ENCODE measurements around the gene THRAP3. TPM values are rescaled to one million over a fixed set of nuclear protein-coding genes. Genes with fewer than 3 reads are reported as not detected.

The THRAP3 gene
- total RNA-seq, 2 experiments from 2014 or later, result 136 to 140 TPM

DNA sequence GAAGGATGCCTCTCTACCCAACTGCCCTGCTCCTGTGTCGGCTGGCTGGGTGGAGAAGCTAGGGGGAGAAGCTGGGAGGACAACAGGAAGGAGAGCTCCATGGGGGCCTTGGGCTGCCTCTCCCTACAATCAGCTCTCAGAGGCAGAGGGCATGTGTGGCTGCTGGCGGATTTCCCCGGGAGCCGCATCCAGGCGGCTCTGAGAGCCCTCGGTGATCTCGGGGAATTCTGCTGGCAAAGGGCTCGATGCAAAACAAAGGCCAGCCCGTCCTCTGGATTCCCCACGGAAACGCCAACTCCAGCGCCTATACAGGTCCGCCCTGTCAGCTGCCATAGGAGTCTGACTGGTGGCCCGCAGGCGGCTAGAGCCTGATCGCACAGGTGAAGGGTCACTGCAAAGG lies 125.6 kb downstream of the THRAP3 start:
- ATAC-seq (no peak), DNase-seq (no peak)
- CTCF ChIA-PET, result interaction anchor here (3.3 to 9.6 kb wide), 2 partner anchors 7 to 18 kb away, joined by 18 to 82 read pairs; no protein-coding TSS in a partner anchor
- peaks cover 52% of the 10 kb centered on the region for H3K36me3 Mint-ChIP-seq (ENCODE audit: low read depth)
- H3K9me3 Mint-ChIP-seq (ENCODE audit: insufficient read depth), result no peaks in the 10 kb centered on the region
- H3K4me1 Mint-ChIP-seq (ENCODE audit: low read depth), result peaks cover 23% of the 10 kb centered on the region
- POLR2A ChIA-PET, result interaction anchor here (1.2 to 3.6 kb wide), 2 partner anchors 17 to 35 kb away, joined by 4 to 16 read pairs; no protein-coding TSS in a partner anchor
- peak overlapping the region; percentile 81 for H3K27ac Mint-ChIP-seq
- no peaks in the 10 kb centered on the region for H3K27me3 Mint-ChIP-seq (ENCODE audit: low read depth)
- no peak overlapping the region for H3K4me3 Mint-ChIP-seq

DNA sequence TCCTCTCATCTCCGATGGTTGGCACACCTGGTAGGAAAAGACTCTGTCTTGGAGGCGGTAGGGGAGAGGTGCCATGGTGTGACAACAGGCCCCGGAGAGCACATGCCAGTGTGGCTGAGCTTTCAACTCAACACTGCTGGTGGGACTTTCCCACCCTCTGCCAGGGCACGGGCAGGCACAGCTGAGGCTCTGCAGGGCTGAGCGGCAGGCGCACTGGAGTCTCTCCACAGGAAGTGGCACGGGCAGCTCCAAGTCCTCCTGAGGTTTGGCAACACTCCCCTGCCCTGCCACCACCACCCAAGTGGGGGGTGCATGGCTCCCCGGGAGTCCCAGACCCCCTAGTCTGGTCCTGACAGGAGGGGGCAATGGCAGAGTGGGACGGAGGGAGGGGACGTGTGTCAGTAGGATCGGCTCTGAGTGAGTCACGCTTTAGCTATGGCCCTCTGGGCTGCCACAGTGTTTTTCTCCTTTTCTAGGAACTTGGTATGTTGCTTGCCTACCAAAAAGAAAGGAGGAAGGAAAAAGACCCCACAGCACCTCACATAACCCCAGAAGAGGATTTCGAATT lies 126.5 kb downstream of the THRAP3 start:
- POLR2A ChIA-PET, result interaction anchor here (1.2 to 3.6 kb wide), 3 partner anchors 16 to 36 kb away, joined by 4 to 16 read pairs (median 7); no protein-coding TSS in a partner anchor
- H3K27ac Mint-ChIP-seq, result peak overlapping the region; percentile 81
- DNase-seq (peak; percentile 37), ATAC-seq (peak; percentile 73)
- H3K27me3 Mint-ChIP-seq (ENCODE audit: low read depth), result no peaks in the 10 kb centered on the region
- CTCF ChIA-PET, result interaction anchor here (0.9 to 9.6 kb wide), 7 partner anchors 8 to 163 kb away, joined by 3 to 82 read pairs (median 5); no protein-coding TSS in a partner anchor
- peaks cover 23% of the 10 kb centered on the region for H3K4me1 Mint-ChIP-seq (ENCODE audit: low read depth)
- H3K36me3 Mint-ChIP-seq (ENCODE audit: low read depth), result peaks cover 57% of the 10 kb centered on the region
- H3K9me3 Mint-ChIP-seq (ENCODE audit: insufficient read depth), result no peaks in the 10 kb centered on the region
- H3K4me3 Mint-ChIP-seq, result peak overlapping the region; percentile 15

GRCh38 chr1:36351227-36351977 lies 127.2 kb downstream of the THRAP3 start:
- no peaks in the 10 kb centered on the region for H3K27me3 Mint-ChIP-seq (ENCODE audit: low read depth)
- peaks cover 58% of the 10 kb centered on the region for H3K36me3 Mint-ChIP-seq (ENCODE audit: low read depth)
- CTCF ChIA-PET, result interaction anchor here (0.9 to 9.6 kb wide), 8 partner anchors 9 to 163 kb away, joined by 3 to 82 read pairs (median 4); no protein-coding TSS in a partner anchor
- no peak overlapping the region for H3K4me3 Mint-ChIP-seq
- H3K4me1 Mint-ChIP-seq (ENCODE audit: low read depth), result peaks cover 23% of the 10 kb centered on the region
- ATAC-seq (no peak), DNase-seq (no peak)
- peak overlapping the region; percentile 72 for H3K27ac Mint-ChIP-seq
- POLR2A ChIA-PET, result interaction anchor here (0.8 to 3.6 kb wide), 4 partner anchors 15 to 35 kb away, joined by 4 to 16 read pairs (median 6); partner anchors contain the start of gene EVA1B
- H3K9me3 Mint-ChIP-seq (ENCODE audit: insufficient read depth), result no peaks in the 10 kb centered on the region

DNA sequence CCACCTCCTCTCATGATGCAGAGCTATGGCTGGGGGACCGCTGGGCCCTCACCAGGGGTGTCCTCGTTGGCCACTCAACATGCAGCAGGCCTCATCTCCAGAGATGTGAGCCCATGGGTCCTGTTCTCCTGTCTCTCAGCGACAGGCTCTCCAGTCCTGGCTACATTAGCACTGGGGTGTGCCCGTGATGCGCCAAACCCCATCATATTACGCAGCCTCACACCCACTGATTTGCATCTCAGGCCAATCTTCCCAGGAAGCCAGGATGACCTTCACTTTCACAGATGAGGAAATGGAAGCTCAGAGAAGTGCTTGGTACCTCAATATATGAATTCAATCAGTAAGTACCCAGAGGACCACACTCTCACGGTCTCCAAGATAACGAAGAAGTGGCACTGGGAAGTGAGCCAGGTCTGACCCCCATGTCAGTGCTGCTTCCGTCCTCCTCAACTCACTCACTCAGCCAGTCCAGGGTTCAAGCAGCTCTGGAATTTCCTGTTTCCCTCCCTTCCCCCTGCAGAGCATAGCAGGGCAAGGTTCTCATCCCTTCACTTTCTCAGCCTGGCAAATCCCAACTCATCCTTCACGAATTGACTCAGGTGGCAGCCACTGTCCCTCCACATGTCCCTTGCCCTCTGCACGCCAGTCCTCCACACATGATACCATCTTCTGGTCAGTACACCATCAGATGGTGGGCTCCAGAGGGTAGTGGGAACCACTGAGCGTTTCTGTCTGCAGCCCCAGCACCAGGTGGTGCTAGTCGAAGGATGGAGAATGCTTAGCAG lies 128.1 kb downstream of the THRAP3 start:
- Mint-ChIP-seq H3K27me3 (ENCODE audit: low read depth) (no peaks in the 10 kb centered on the region), H3K36me3 (ENCODE audit: low read depth) (peaks cover 59% of the 10 kb centered on the region), H3K4me1 (ENCODE audit: low read depth) (peaks cover 24% of the 10 kb centered on the region), H3K4me3 (no peak overlapping the region), H3K27ac (peak overlapping the region; percentile 4), H3K9me3 (ENCODE audit: insufficient read depth) (no peaks in the 10 kb centered on the region)
- ChIA-PET POLR2A (interaction anchor here (0.8 to 3.6 kb wide), 4 partner anchors 14 to 81 kb away, joined by 3 to 16 read pairs (median 6); partner anchors contain the start of gene EVA1B), CTCF (interaction anchor here (1.3 to 9.6 kb wide), 4 partner anchors 10 to 73 kb away, joined by 3 to 82 read pairs (median 10); no protein-coding TSS in a partner anchor)
- DNase-seq, result no peak
- no peak for ATAC-seq

DNA sequence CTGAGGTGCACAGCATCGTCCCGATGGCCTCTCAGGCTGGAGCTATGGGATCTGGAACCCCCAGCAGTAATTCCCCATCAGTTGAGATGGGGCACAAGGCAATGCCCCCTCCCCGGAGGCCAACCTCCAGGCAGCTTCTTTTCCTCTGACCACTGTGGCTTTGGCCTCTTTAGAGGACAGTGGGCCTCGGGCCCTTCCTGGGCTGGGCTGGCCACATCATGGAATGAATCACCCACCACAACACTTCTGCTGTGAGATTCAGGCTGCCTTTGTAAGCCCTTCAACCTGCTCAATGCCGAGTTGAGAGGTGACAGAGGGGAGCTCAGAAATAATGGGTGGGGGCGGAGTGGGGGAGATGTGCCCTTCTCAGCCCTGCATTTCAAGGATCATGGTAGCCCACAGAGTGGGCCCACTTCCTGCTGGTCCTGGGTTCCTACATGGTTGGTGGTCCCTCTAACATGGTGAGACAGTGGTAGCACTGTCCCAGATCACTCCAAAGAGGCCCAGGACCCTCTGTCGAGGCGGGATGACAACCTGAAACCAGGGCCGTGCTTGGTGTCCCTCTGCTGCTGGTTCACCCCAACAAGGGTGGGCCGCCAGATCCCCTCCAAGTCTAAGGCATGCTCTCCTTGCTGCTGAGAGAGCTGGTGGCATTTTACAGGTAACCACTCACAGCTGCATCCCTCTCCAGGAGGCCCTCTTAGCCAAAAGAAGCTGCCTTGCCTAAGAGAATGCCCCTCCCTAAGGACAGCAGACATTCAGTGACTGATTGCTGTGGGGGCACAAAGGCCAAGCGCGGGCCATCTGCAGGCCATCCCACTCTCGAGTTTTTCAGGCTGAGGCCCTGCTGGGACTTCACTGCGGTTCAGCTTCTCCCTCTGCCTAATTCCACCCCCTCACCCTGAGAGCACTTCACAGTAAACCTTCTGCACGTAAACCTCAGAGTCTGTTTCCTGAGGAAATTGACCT lies 129.0 kb downstream of the THRAP3 start:
- no peaks in the 10 kb centered on the region for H3K27me3 Mint-ChIP-seq (ENCODE audit: low read depth)
- no peak overlapping the region for H3K27ac Mint-ChIP-seq
- no peak overlapping the region for H3K4me3 Mint-ChIP-seq
- POLR2A ChIA-PET, result interaction anchor here (0.8 to 3.6 kb wide), 2 partner anchors 13 to 80 kb away, joined by 3 to 16 read pairs; no protein-coding TSS in a partner anchor
- H3K9me3 Mint-ChIP-seq (ENCODE audit: insufficient read depth), result no peaks in the 10 kb centered on the region
- peaks cover 24% of the 10 kb centered on the region for H3K4me1 Mint-ChIP-seq (ENCODE audit: low read depth)
- CTCF ChIA-PET, result interaction anchor here (1.2 to 9.6 kb wide), 6 partner anchors 10 to 203 kb away, joined by 3 to 82 read pairs (median 4); no protein-coding TSS in a partner anchor
- DNase-seq (no peak), ATAC-seq (no peak)
- peaks cover 58% of the 10 kb centered on the region for H3K36me3 Mint-ChIP-seq (ENCODE audit: low read depth)

DNA sequence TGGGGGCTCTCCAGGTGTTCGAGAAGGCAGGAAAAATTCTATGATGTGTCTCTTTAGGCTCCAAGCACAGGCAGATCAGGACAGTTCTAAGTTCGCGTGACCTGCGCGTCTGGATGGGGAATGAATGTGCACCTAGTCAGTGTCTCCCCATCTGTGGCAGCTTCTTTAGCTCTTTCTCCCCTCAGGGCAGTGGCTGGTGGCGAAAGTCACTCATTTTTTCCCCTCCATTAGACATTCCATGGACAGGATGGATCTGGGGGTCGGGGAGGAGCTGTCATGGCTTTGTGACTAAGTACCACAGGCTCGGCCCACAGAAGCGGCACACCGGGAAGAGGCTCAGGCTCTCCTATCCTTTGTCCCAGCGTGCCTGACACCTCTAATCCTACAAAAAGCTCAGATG lies 130.2 kb downstream of the THRAP3 start:
- no peak overlapping the region for H3K4me3 Mint-ChIP-seq
- POLR2A ChIA-PET, result interaction anchor here (1.1 kb wide), 1 partner anchor 31 kb away, joined by 3 read pairs; the partner anchor contains the start of gene EVA1B
- no peaks in the 10 kb centered on the region for H3K27me3 Mint-ChIP-seq (ENCODE audit: low read depth)
- CTCF ChIA-PET, result interaction anchor here (1.2 to 9.6 kb wide), 2 partner anchors 12 to 13 kb away, joined by 4 to 82 read pairs; no protein-coding TSS in a partner anchor
- H3K4me1 Mint-ChIP-seq (ENCODE audit: low read depth), result peaks cover 24% of the 10 kb centered on the region
- ATAC-seq (no peak), DNase-seq (no peak)
- H3K9me3 Mint-ChIP-seq (ENCODE audit: insufficient read depth), result no peaks in the 10 kb centered on the region
- no peak overlapping the region for H3K27ac Mint-ChIP-seq
- peaks cover 63% of the 10 kb centered on the region for H3K36me3 Mint-ChIP-seq (ENCODE audit: low read depth)

Other genes starting within 250 kb of the THRAP3 start
- not detected for gene TEKT2, start 140.3 kb upstream of the THRAP3 start, total RNA-seq
- gene ADPRS, start 135.6 kb upstream of the THRAP3 start, total RNA-seq, result 10 to 100 TPM; 36.0 to 36.7 TPM
- gene COL8A2, start 99.2 kb upstream of the THRAP3 start, total RNA-seq, result under 1 TPM in 1 of 2 experiments, not detected in 1; 0.08 TPM
- gene TRAPPC3, start 75.0 kb upstream of the THRAP3 start, total RNA-seq, result 10 to 100 TPM; 55.6 to 56.4 TPM
- 100 to 1,000 TPM; 235 to 245 TPM for gene MAP7D1, start 68.3 kb upstream of the THRAP3 start, total RNA-seq
- 10 to 100 TPM; 14.6 to 15.3 TPM for gene SH3D21, start 81.9 kb downstream of the THRAP3 start, total RNA-seq
- gene EVA1B, start 99.2 kb downstream of the THRAP3 start, total RNA-seq, result 10 to 100 TPM; 12.3 to 13.3 TPM
- 10 to 100 TPM; 69.7 to 72.4 TPM for gene STK40, start 161.5 kb downstream of the THRAP3 start, total RNA-seq
- gene LSM10, start 173.5 kb downstream of the THRAP3 start, total RNA-seq, result 10 to 100 TPM; 44.7 to 47.5 TPM
- 1 to 10 TPM in 1 of 2 experiments, under 1 TPM in 1; 0.66 to 1.9 TPM for gene OSCP1, start 226.0 kb downstream of the THRAP3 start, total RNA-seq
- 100 to 1,000 TPM; 115 TPM for gene MRPS15, start 239.9 kb downstream of the THRAP3 start, total RNA-seq

Data from activated CD8-positive, alpha-beta T cell treated with anti-CD3 and anti-CD28 coated beads, Interleukin-2, amount 10 ng/mL, durations not matched to agents 7 days and 5 days (primary cell).